GM18502 (cell line): ENCODE results near the gene SPATA46.

Experiments used
- ATAC-seq: cut with Tn5 transposase; IDR thresholded peaks from one replicate; pipeline ENCODE4 v1.9.1; 2021; ENCODE audit warnings: mild to moderate bottlenecking; ENCODE audit not compliant: unreplicated experiment, poor library complexity

The SPATA46 gene

DNA sequence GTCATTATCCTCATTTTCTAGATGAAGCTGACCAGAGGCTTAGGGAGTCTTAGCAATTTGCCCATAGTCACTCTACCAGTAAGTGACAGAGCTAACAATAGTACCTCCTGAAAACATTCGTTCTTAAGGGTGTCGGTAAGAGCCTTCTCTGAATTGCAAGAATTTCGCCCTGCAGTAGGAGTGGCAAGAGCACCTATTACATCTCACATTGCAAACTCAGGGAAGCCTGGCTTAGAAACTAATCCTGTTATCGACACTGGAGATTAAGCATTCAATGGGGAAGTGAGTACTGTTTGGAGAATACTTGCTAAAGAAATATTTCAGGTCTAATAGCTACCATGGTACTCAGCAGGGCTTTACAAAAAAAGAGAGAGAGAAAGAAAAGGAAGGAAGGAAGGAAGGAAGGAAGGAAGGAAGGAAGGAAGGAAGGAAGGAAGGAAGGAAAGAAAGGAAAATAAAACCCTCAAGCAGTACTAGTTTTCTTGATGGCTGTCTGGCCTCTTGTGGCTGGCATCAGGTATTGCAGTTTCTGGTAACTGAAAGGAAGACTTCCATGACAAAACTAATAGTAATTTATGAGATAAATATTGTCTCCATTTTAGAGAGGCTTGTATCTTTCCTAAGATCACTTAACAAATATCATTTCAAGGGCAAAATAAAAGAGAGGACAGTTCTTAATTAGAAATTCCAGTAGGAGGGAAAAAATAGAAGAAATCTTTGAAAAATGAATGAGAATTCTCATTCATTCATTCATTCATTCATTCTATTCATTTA is 15.3 kb upstream of the SPATA46 start:
- ATAC-seq: no peak

DNA sequence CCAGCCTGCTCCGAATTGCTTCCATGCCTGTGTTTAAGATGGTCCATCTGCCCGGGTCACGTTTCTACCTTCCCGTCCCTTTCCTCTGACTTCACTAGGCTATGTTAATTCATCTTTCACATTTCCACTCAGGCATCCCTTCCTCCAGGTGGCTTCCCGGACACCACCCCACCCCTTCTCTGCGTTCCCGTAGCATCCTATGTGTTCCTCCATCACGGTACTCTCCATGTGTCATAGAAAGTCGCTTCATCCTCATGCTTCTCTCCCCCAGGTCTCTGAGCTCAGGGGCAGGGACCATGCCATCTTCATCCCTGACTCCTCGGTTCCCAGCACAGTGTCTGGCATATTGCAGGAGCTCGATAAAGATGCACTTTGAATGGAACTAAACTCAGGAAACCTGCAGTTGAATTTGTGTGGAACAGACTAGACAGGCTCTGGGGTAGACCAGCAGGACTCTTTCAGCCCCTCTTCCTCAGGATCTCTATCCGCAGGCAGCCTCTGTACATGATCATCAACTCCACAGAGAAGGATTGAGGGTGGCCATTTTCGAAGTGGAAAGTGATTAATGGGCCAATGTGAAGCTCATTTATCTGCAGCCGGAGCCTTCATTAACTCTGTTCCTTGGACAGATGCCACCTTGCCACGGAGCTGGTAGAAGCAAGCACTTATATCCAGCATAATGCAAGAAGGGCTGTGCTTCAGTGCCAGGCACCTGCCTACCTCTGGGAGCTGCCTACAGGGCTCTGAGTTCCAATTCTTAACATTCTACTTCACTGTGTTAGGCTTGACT is 13.9 kb upstream of the SPATA46 start:
- ATAC-seq: no peak

DNA sequence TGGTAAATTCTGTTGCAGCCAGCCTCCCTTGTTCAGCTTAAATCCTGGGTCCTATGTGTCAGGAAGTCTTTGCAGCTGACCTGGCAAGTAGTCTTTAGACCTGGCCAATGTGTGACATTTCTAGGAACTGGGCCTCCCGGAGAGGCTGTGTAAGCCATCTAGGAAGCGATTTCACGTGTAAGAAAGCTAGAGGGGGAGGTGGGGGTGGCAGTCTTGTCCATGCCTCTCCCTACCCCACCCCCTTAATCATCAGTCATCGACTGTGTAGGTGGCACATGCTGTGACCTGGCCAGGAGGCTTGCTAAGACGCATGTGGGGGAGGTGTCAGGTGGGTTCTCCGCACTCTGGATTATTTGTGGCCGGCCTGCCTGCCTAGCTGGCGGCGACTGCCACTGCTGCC is 13.3 kb upstream of the SPATA46 start:
- no peak for ATAC-seq

DNA sequence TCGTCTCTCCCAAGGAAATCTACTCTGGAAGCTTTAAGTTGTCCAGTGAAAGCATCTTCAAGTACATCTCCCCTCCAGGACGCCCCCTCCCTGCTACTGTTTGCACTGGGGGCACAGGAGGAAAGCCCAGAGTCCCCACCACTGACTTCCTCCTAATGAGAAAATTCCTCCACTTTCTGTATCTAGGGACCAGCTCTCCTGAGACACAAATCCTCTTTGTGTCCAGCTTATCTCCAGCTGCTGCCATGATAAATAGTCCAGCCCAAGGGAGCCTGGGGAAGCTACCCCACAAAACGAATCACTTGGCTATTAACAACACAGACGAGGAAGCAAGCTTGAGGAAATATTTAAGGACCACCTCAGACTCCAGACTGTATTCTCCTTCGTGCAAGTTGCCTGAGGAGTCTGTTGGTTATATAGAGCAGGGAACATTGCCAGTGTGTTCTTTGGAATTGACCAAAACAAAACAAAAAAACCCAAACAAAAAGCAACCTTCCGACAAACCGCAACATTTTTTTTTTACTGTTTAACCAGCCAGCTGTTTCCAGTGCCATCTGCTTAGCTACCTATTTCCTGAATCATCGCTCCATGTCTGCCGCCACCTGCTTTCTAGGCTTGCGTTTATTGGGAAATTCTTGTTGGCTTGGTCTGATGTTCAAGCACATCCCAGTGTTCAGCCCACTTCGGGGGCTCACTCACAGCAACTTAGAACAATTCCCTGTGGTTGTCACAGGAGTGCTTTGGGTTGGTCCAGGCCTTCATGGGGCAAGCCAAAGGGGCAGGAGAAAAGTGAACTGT is 12.6 kb upstream of the SPATA46 start:
- no peak for ATAC-seq

DNA sequence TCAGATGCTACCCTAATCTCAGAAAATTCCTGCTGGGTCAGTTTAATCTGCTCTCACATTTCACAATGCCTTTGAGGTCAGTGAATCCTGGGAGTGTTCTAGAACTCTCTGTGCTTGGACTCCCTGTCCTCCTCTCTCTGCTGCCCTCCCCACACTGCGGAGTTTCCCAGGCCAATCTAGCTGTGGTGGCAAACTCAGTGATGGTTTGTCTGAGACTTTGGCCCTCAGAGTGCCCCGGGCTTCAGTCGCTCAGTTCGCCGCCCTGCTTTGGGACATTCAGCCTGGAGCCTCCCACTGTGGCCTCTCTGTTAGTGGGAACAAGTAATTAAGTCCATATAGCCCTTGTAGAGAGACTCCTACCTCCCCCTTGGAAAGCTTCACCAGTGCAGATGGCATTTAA is 12.0 kb upstream of the SPATA46 start:
- ATAC-seq: no peak

DNA sequence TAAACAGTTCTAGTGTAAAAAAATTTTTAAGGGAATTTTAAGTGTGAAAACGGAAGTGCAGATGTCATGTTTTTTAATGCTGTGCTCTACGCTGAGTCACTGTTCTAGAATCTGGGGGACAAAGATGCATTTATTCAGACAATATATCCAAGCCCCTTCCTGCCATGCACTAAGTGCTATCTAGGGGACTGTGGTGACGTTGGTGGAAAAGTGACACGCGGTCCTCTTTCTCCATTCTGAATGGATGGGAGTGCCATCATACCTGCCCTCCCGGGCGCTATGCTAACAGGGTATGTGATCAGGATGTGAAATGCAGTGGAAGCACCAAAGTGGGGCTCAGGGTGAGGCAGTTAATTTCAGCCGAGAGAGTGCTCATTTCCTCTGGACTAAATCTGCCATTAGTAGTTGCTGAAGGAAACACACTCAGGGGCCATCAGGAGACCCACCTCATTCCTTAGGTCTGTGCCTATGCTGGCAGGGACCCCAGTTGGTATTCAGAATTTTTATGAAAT is 11.5 kb upstream of the SPATA46 start:
- no peak for ATAC-seq

DNA sequence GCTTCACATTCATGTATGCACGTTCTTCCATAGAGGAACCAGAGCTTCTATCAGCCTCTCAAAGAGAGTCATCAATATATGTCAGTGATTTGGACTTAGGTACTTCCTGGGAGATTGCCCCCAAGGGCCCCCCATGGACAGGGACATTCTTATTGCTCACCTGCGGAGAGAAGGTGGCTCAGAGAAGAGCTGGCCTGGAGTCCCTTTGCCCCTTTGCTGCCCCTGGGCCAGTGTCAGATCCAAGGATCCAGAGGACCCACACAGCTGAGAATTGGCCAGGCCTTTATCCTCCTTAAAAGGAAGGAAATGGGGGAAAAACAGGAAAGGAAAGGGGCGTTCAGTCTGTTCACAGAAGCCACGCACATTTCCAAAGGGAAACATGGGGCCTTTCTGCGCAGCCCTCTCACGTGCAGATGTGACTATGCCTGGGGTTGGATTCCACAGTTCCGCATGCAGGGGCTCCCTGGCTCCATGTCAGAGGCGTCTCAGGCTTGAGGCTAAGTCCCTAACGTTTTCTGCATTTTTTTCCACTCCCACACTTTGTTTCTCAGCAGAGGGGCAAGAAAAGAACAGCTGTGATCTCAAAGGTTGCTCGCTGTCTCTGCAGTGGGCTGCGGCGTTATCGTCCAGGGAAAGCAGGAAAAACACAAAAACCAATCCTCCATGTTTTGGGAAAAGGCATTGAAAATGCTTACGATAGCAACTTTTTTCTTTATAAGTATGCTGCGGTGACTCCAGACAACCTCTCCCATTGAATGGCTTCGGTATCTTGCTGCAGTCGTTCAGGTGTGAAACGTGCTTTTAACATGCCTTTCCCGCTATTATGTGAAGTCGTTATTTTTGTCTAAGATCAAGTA is 10.8 kb upstream of the SPATA46 start:
- no peak for ATAC-seq

DNA sequence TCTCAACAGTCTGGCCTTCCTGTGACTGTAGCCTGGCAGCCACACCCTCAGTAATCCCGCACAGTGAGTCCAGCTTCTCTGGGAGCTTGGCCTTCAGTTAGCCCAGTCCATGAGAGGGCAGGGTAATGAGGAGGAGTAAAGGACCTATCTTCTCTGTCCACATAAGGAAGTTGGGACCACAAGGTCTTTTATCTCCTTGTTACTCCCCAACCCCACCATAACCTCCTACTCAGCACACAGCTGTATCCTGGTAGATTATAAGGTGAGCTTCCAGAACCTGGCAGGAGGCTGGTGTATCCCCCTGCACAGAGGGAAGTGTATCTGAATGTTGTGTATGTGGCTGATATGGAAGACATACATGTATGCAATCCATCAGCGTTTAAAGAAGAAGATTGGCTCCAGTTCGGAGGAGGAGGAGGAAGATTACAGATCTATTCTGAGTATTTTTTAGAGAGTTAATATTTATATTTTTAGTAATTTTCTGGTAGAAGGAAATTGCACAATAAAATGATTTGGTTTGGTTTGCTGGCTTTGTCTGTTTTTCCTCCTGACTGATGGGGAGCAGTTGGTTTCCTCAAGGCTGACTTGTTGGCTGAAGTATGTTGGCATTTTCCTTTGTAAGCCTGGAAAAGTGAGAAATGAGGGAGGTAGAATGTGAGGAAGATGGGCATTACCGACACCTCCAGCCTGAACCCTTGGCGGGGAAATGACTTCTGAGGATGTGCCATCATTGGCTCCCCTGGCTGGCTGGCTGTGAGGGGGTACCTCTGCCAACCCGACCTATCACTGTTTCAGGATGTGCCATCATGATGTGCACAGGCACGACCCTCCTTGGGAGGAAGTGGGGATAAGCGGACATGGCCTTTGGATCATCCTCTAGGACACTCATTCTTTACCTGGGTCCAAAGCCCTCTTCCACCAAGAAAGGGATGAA is 9.9 kb upstream of the SPATA46 start:
- no peak for ATAC-seq

DNA sequence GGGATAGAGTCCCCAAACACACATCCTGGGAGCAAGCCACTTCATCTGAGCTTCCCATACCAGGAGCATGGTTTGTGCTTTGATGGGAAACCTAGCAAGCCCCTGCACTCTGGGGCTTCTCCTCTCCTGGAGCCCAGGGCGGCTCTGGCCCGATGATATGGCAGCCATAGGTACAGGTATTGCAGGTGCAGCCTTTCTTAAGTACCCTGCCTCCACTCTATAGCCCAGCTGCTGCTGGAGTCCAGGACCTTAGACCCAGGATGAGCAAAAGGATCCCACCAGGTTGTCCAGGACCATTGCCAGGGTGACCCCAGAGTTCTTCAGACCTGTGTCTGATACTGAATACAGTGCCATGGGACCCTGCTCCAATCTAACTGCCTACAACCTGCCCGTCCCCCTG is 9.0 kb upstream of the SPATA46 start:
- no peak for ATAC-seq

DNA sequence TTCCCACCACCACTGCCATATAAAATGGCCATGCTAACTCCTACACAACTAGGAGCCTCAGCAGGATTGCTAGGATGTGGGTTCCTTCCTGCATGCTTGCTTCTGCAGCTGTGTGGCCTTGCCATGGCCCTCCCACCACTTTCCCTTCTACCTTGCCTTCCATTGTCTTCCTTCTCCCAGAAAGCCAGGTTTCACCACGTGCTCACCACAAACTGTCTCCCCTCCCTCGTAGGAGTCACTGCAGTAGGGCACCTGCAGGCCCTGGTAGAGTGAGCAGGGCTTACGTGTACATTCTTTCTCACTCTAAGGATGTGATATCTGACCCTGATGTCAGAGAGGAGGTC is 8.6 kb upstream of the SPATA46 start:
- ATAC-seq: no peak

DNA sequence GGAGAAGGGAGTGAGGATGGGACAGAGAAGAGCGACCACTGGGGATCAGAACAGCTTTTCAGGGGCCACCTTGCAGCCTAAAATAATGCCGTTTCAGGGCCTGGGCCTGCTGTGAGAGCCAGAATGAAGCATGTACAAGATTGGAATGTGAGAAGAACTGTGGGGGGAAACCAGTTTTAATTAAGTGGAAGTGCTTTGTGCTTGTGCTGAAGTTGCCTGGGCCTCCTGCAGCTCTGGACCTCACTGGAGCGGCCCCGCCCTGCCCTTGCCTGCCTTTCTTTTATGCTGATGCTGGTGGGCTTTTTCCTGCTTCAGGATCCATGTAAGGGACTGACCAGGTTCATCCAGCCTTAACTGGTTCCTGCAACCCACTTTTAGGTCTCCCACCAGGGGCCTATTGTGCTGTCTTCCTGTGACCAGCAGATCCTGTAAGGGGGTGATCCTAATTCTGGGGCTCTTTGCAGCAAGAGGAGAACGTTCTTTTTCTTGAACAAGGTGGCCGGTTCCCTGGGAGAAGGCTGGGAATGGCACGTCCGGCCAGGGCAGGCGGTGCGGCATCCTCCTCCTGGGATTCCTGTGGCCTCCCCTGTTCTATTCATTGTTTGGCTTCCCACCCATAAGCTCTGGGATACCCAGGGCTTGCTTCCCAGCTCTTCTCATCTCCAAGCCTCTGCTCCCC is 8.1 kb upstream of the SPATA46 start:
- ATAC-seq: no peak

DNA sequence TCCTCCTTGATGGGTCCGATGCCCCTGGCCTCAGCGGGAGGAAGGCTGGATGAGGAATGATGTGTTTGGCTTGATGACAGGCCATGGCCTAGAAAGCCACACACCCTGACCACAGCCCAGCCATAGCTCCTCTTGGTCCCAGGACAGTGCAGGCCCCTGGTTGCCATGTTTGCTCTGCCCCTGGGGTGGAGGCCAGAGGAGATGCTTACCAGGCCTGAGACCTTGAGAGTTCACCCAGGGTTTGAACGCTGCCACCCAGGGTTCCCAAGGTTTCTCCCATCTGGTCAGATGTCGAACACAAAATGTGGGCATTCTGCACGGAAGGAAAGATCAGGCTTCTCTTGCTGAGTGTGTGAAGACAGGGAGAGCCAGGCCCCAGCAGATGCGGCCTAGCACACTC is 7.5 kb upstream of the SPATA46 start:
- ATAC-seq: no peak

DNA sequence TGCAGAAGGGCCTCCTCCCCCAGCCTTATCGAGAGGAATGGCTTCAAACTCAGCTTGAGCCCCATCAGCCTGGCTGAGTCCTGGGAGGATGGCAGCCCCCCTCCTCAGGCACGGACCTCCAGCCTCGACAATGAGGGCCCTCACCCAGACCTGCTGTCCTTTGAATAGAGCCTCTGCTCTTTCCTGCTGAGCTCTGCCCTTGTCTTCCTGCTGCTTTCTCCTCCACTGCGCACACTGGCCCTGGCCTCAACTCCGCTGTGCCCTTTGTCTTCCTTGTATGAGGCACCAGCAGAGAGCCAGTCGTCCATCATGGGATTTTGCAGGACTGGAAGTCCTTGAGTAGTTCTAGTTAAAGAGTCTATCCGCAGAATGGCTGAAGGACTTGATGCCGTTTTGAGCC is 6.9 kb upstream of the SPATA46 start:
- no peak for ATAC-seq

DNA sequence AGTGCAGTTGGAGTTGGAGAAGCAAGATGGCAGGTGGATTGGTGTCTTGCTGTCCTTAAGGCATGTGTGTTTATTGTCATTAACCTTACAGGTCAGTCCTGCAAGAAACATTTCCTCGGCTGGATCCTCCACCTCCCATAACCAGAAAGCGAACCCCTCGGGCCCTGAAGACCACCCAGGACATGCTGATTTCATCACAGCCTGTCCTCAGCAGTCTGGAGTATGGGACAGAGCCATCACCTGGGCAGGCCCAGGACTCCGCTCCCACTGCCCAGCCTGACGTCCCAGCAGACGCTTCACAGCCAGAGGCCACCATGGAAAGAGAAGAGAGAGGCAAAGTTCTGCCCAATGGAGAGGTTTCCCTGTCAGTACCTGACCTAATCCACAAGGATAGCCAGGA is 6.4 kb upstream of the SPATA46 start:
- ATAC-seq: no peak

DNA sequence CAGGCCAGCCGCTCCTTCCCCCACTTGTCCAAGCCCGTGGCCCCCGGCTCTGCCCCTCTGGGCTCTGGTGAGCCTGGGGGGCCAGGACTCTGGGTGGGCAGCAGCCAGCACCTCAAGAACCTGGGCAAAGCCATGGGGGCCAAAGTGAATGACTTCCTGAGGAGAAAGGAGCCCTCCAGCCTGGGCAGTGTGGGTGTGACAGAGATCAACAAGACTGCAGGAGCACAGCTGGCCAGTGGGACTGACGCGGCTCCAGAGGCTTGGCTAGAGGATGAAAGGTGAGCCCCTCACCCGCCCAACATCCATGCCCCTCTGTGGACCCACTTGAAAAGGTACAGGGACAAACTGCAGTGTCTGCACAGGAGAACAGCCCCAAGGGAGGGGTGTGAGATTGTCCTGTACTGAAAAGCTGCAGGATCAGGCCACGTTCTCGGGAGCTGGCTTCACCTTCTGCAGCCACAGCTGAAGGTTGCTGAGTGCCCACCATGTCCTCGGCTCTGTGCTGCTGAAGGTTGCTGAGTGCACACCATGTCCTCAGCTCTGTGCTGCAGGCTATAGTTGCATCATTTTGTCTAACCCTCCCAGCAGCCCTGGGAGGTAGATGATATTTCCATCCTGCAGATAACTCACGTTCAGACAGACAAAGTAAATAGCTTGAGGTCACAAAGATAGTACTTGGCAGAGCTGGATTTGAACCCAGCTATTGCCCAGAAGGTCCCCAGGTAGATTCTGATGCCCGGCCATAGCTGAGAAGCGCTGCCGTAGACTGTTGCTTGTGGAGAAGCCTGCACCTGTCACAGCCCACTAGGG is 5.5 kb upstream of the SPATA46 start:
- no peak for ATAC-seq

DNA sequence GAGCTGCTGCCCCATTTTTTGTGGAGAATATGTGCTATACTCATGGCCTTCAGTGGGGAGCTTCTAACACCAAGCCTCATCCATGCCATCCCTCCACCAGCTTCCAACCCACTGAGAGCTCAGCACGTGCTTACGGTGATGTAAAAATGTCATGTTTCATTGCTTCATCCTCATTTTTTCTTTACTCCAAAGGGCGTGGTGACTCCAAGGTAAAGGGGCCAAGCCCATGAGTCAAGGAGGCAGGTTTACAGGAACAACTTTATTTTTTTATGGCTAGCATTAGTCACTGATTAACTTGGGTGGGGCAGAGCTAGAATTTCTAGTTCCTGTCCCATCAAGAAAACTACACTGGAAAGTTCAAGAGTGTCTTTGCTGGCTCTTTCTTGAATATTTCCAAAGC is 4.7 kb upstream of the SPATA46 start, which contains the start of gene C1orf226:
Gene C1orf226 (plus strand): TSS at position 346 of the 400 bp plus-strand sequence. CDS start 174 bp downstream, outside the sequence.
- no peak for ATAC-seq

DNA sequence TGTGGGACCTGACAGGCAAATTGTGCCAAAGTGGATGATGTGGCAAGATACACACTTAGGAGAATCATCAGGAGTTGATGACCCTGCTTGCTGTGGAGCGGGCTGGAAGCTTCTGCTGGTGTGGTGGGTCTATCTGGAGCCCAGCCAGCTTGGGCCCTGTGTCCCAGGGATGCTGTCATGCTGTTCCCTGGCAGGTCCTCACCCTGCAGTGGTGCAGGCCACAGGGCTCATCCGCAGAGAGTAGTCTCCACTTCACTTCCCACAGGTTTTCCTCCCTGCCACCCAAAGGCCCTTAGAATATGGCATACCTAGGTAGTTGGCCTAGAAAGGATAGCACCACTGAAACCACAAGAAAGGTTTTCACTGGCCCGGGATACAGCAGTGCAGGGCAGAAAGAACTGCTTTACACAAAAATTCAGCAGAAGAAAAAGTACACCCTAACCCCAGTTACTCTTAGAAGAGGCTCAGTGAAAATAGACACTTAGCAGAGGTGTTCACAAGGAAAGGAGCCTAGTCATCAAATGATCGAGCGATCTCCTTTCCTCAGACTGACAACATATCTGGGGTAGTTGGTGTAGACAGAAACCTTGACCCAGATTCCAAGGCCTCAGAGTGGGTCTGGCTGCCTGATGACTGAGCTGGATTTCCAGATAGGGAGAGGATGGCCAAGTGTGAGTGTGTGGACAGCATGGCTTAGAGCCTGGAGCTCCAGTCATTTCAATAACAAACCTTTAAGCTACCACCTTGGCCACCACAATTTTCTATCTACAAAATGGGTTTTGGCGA is 3.6 kb upstream of the SPATA46 start:
- no peak for ATAC-seq
